ENCODE data around the gene GRIA4.

- TF ChIP-seq CTCF (conservative IDR thresholded peaks at IDR 0.05) (no peak), EZH2 (IDR thresholded peaks at IDR 0.05; ENCODE audit: low read depth) (no peak)
These were observed 30.8 kb upstream of the GRIA4 start for GRCh38 chr11:105579111-105579510.
